NCI-H774 (cell line): ENCODE results near the gene USH1G.
"Not testable (repeated sequence)": the region's sequence is repeated elsewhere in the genome, so short reads cannot be mapped to it uniquely, and the experiment has no call there.

Experiments used
- DNase-seq: peaks from one replicate; lab custom pipeline; 2025; lab: John Stamatoyannopoulos, UW

USH1G gene

DNA sequence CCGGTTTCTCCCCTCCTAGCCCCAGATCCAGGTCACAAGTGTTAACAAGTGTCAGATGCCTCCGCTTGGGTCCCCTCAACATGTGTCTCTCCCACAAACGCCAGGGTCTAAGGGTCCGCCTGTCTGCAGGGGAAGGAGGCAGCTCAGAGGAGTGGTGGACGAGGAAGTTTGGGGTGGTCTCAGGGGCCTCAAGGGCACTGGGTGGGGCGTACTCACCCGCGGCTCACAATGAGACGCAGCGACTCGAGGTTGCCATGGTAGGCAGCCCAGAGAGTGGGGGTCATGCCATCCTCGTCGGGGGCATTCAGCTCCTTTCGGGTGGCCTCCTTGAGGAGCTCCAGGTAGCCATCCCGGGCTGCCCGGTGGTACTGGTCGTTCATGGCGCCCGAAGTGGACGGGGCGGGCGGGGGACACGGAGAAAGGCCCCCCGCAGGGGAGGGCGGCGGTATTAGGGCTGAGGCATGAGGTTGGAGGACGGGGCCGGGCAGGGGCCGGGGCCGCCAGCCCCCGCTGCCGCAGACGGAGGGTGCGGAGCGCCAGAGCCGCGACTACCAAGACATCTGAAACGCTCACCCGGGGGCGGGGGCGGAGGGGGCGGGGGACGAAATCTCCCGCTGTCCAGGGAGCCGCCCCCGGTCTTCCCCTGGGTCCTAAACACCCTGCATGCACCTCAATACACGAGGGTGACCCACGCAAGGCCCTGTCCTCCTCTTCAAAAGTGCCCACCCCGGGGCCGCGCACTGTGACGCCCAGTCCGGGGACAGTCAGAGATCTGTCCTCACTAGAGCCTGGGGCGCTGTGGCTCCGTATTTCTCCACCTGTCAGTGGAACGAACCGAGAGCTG is at the start of gene USH1G:
TSS of gene USH1G (minus strand) at position 562 of the 844 bp plus-strand sequence. CDS start at position 380, 182 bp downstream.
- no peak for DNase-seq

DNA sequence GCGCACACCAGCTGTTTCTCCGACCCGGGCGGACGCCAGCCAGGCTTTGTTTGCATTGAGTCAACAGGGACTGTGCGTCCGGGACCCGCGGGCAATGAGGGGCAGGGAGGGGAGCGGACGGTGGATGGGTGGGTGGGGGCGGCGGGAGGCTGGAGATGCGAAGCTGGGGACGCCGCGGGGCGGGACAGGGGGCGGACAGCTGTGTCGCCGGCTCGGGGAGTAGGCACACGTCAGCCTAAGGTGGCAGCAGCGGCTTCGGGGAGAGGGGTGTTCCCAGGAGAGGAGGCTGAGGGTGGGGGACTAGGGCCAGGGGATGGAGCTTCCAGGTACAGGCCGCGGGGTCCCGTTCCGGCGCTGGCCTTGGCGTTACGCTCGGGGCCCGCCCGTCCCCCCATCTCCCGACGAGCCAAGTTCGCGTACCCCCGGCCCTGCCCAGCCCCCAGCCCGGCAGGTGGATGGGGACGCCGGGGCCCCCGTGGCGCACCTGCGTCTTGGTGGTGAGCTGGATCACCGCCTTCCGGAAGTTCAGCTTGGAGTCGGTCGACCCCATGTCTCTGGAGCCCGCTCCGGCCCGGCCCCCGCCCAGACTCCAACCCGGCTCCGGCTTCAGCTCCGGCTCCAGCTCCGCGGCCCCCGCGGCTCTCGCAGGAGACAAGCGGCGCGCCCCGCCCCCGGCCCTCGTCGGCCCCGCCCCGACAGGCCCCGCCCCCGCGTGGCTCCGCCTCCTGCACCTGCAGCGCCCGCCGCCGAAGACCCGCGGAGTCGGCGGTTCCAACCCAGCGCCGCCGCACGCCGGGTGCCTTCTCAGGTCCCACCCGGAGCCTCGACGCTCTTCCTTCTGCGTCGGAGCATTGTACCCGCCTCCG is 49.3 kb upstream of the USH1G start, which contains the start of gene HID1:
TSS of gene HID1 (minus strand) at position 653 of the 866 bp plus-strand sequence. CDS start at position 550, 103 bp downstream.
- peak; percentile 82 for DNase-seq

DNA sequence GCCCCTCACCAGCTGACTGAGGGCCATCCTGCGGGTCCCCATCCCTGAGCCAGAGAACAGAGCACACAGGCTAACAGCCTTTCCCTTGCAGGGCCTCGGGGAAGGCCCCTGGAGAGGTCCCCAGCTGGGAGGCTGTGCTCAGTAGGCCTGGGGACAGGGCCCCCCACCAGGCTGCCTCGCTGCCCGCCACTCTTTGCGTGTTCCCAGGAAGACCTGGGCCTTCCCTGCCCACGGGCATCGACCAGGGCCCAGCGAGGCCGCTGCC is 48.7 kb upstream of the USH1G start:
- DNase-seq, result no peak

DNA sequence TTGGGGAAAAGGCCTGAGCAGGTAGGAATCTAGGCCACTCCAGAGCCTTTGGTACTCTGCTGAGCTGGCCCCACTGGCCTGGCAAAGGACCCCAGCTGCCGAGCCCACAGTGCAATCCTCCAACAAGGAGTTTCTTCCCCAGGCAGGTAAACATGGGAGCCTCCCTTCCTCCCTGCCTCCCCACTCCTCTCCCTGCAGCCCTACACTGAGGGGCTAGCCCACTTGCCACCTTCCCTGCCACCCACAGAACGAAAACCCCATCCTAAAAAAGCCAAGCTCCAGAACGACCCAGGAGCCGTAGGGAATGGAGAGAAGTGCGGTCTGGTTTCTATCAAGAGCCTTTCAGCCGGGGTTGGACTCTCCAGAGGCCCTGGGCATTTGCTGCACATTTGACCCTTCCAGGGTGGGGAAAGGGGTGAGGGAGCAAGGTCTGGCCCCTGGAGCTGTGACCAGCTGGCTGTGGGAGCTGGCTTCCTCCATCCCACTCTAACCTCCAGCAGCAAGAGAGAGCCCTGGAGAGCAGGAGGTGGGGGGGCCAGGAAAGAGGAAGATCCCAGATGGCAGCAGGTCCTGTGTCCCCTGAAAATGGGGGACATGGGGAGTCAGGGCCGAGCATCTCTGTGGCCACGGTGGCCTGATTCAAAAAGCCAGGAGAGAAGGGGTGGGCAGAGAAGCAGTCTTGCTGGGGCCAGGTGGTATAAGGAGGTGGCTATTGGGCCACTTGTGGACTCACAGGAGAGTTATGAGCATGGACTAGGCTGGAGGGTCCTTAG is 48.2 kb upstream of the USH1G start:
- DNase-seq, result no peak

DNA sequence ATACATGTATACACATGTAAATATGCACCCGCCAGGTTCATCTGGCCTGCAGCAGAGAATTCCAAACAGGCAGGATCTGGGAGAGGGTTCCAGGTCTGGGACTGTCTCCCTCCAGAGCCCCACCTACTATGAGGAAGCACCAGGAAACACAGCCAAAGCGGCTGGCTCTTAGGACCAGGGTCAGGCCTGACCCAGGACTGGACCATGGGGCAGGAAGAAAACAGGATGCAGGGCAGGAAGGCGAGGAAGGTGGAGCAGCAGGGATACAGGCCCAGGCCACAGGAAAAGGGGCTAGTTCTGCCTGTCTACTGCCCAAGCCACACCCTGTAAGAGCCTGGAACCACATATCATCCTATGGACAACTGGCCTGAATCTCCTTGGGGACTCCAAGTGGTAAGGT is 47.3 kb upstream of the USH1G start:
- no peak for DNase-seq

DNA sequence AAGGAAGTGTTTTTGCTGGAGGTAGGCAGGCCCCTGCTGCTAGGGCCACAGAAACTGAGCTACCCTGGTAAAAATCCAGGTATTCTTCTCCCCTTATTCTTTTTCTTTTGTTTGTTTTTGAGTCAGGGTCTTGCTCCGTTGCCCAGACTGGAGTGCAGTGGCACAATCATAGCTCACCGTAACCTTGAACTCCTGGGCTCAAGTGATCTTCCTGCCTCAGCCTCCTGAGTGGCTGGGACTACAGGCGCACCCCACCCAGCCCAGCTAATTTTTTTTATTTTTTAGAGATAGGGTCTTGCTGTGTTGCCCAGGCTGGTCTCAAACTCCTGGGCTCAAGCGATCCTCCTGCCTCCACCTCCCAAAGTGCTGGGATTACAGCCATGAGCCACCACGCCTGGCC is 46.4 kb upstream of the USH1G start:
- DNase-seq, result not testable (repeated sequence)

DNA sequence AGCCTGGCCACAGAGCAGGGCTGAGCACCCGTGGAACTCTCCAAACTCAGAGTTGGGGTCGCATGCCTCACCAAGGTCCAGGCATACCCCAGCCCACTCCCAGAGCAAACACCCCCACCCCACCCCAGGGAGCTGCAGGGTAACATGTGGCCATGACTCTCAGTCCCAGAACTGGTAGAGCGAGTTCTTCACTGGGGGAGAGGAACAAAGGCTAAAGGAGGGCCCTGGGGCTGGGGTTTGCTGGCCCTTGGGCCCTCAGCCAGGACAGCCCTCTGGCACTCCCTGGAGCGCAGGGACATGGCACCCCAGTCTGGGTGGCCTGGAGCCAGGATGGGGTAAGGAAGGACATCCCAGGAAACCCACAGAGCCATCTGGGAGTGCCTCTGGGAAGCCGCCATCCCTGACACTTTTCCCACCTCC is 45.3 kb upstream of the USH1G start:
- peak; percentile 8 for DNase-seq

DNA sequence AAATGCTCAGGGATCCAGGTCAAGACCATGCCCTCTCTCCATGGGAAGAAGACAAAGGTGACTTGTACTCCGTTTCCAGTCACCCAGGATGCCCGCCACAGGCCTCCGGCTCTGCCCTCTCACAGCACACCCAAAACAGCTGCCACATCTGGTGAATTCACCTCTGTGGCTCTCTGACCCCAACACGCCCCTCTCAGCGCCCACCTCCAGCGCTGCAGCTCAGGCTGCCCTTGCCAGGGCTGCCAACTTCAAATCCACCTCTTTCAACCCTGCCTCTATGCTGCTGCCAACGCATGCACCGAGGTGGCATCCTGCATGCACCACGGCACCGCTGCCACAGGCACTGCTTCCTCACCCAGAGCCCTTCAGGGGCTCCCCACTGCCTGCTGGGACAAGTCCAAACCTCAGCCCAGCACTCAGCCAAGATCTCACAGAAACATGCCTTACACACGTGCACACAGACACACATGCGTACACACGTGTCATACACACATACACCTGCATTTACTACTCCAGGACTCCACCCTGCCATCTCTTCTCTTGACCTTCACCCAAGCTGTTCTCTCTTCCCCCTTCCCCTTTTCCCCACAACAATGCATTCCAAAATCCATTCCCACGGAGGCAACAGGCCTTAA is 42.0 kb upstream of the USH1G start:
- DNase-seq, result no peak

DNA sequence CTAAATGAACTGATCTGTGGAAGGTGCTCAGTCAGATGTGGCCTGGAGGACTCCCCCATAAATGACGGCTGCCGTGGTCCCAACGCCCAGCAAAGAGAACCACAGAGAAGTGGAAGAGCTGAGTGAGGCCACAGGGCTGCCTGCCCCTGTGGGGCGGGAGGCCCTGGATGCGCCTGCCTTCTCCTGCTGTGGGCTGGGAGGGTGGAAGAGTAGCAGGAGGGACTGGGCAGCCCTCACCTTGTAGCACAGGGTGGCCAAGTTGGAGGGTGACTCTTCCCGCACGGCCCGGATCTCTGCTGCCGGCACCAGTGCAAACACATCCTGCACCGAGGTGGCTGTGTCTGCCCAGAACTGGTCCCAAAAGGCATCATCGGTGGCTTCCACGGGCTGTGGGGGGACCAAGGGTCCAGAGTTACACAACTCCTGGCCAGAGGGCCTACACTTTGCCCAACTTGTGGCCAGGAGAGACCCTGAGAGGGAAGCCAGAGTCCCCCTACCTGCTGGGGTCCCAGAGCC is 41.2 kb upstream of the USH1G start:
- no peak for DNase-seq

DNA sequence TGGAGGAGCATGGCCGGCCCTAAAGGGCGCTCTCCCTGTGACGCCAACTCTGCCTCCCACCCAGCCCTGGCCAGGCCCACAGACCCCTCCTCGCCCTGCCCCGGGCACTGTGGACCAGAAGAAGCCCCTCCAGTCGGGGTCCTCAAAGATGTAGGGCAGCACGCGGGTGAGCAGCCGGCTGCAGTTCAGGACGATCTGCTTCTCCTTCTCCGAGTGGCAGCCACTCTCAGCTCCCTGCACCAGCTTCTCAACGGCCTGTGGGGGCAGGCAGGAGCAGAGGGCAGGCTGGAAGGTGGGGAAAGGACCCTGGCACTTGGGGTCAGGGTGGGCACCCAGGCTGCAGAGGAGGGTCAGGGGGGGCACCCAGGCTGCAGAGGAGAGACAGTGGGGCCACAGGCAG is 40.6 kb upstream of the USH1G start:
- no peak for DNase-seq

DNA sequence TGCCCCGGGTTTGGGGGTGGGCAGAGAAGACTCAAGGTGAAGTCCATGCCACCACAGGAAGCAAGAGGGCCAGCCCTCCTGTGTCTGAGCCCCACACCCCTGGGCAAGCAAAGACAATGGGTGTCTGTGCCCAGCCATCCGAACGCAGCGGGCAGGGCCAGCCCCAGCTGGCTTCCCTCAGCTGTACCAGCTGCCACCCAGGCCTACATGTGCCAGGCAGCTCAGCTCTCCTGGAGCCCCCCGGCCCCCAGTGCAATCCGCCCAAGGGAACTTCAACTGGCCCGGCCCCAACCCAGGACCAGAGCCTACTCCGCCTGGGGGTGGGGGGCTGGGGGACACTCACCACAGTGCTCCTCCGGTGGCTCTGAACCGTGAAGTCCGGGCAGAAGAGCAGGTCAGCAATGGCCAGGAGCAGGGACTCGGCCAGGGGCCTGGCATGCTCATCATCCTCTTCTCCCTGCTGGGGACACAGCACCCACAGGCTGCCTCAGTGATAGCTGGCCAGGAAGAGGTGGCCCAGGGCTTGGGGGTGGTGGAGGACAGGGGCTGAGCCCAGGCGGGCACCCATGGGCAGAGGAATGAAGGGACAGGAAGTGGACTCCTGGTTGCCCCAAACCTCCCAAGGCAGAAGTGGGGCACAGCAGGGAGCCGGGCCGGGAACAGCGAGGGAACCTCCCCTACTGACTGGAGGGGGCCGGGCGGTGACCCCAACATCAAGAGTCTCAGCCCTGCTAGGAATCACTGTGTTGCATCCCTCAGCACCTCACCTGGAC is 39.8 kb upstream of the USH1G start:
- no peak for DNase-seq

DNA sequence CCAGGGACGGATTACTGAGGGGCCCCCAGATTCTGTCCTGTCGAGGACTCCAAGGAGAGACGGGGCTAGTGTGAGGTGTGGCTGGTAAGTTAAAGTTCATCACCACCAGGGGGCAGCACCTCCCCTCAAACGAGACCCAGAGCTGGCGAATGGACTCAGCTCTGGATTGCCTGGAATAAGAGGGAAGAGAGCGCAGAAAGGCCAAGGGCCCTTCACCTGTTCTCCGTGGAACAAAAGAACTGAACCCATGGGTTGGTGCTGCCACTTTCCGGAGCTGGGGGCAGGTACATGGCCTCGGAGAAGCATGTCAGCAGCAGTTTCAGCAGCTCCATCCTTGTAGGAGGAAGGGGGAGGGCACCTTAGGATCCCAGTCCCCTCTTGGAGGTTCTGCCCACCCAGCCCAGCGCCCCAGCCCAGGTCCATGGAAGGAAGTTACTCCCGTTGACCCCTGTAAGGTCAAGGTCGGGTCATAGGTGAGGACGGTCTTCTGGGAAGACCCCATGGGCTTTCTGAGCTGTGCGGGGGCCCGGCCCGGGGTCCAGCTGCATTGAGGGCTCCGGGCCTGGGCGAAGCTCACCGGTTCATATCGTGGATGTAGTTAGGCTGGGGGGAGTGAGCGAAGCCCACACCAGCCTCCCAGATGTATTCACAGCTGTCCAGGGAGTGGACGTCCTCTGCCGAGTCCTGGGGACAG is 38.7 kb upstream of the USH1G start:
- DNase-seq, result peak; percentile 84

DNA sequence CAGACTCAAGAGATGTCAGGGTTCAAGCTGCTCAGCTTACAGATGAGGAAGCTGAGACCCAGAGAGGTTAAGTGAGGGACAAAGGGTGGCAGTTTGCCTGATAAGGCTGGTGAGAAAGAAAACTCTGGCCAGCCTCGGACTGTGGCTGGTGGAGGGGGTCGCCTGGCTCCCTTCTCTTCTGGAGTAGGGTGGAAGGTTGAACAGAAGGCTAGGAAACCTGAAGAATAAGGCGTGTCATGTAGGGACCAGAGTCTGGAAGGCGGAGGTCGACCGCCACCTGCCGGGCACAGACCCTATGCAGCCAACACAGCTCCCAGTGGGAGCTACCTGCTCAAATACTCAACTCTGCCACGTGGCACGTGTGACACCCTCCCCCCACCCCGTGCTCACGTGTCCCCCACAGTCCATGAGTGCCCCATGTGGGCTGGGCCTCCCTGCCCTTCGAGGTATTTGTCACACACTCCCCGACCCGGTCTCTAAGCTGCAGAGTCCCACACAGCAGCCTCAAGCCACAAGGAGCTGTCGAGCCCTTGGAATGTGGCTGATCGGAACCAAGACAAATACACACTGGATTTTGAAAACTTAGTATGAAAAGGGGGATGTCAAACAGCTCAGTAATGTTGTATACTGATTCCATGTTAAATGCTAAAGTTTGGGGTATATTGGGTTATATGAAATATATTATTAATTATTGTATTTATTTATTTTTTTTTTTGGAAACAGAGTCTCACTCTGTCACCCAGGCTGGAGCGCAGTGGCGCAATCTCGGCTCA is 37.7 kb upstream of the USH1G start:
- no peak for DNase-seq

DNA sequence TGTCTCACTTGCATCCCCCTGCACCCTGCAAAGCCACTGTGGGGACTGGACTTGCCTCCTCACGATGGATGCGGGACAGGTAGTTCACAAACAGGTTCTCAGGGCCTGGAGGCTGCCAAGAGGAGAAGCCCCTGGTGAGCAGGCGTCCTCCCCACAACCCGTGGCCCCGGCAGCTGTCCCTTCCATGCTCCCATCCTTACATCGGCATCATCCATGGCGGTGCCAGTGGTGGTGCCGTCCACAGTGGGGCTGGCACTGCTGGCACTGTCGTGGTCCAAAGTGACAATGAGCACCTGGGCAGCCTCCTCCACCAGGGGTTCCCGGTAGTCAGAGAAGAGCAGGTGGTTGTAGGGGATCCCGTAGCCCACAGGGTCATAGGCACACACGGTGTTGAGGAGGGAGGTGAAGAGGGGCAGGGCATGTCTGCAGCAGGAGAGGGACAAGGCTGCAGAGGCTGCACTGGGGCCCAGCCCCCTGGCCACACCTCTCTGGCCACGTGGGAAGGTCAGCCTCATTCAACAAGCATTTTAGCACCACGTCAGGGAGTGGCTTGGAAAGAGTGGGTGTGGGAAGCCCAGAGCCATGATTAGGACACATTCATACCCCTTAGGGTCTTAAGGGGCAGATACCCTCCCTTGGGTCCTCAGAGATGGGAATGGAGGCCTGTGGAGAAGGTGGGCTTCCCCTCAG is 36.9 kb upstream of the USH1G start:
- no peak for DNase-seq

DNA sequence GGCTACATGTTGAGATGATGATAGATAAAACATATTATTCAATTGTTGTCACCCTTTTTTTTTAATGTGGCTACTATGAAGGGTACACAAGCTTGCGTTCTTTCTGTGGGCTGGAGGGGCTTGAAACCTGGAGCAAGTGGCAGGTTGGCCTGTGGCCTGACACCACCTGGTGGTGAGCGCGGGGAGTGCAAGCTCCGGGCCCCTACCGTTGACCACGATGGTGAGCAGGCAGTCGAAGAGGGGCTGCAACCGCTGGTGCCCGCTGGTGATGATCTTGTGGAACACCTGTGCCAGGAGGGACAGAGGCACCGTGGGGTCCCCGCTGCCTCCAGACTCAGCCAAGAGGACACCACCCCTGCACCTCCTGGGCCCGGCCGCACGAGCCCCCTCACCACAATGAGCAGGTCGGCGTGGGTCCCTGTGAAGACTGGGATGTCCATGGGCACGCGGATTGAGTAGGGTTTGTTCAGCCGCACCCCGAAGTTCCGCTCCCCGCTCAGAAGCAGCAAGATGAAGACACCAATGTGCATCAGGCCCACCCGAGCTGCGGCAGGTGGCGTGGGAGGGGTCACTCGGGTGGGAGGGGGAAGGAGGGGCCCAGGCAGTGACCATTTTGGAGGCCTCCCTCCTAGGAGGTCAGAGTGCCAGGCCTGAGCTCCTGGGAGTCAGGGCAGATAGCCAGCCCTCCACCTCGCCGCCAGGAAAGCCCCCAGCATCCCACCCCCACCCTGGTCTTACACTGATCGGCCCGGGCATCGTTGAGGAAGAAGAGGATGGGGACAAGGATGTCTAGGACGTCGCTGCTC is 35.1 kb upstream of the USH1G start:
- DNase-seq, result peak; percentile 64

DNA sequence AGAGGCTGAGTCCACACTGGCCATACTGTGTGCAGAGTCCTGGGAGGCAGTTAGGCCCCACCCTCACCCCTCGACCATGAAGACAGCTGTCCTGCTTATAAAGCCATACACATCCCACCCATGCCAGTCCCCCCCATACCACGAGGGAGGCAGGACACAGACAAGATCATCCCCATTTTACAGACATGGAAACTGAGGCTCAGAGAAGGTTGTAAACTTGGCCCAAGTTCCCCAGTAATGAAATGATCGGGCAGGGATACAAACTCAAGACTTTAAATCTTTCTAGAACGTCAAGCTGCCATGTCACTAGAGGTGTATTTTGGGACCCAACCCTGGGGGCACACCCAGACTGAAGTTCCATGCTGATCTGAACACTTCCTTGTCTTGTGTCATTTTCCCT is 33.0 kb upstream of the USH1G start:
- no peak for DNase-seq

DNA sequence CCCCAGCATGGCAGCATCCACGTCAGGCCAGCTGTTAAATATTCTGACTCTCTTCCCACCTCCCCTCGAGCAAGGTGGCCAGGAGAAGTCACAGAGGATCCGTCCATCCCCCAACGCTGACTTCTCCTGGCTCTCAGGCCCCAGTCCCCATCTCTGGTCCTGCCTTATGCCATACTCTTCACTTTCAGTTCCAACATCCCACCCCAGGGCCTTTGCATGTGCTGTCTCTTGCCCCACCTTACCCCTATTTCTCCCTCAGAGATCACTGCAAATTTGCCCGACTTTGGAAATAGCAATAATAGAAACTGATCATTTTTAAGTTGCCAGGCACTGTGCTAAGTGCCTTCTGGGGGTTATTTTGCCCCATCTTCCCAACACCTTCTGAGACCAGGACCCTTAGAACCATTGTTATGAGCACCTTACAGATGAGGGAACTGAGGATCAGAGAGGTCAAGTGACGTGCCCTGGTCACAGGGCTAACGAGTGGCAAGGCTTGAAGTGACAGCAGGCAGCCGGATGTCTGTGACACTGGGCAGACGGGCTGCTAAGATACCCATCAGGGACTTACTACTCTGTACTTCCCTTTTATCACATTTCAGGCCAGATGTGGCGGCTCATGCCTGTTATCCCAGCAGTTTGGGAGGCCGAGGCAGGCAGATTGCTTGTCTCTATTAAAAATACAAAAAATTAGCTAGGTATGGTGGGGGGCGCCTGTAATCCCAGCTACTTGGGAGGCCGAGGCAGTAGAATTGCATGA is 31.8 kb upstream of the USH1G start:
- no peak for DNase-seq
